SK-N-SH (cell line): ENCODE data around the gene MRPL40. TPM values are rescaled to one million over a fixed set of nuclear protein-coding genes. Genes with fewer than 3 reads are reported as not detected.

Experiments used
- CTCF ChIA-PET: fragments of 300-600, 350-600 bp; formaldehyde crosslinking; extraction: SDS; loops from one replicate; lab custom pipeline; 2021; lab: Yijun Ruan, JAX
- POLR2A ChIA-PET: fragments of 350-600 bp; sonication (Branson Sonifier 250); formaldehyde crosslinking; extraction: SDS; loops from one replicate; lab custom pipeline; 2020; ENCODE audit warnings: antibody characterized with exemption, inconsistent platforms; lab: Yijun Ruan, JAX
- DNase-seq: peaks from one replicate; pipeline ENCODE4 v3.0.0; 2012
- H2AFZ ChIP-seq: fragments of 200-600 bp; sonication (generic); 2 replicates; pipeline ENCODE4 v1.8.1; 2016; ENCODE audit warnings: antibody characterized with exemption, mild to moderate bottlenecking, low read depth
- H3F3A ChIP-seq: fragments of 200-600 bp; sonication (generic); replicated peaks from 2 replicates; pipeline ENCODE3; 2016; ENCODE audit warnings: antibody characterized with exemption, mild to moderate bottlenecking; ENCODE audit not compliant: insufficient read depth
- H3K27ac ChIP-seq, 2 experiments: fragments of 200-500 bp in 1 of 2; fragments of 200-600 bp in 1 of 2; sonication (Bioruptor generic) in 1 of 2; sonication (generic), shearing (Covaris generic) in 1 of 2; 2 replicates each; pipeline versions ENCODE4 v1.5.1 to v1.6.1; 2014 to 2016; ENCODE audit warnings: low read depth in 2 of 2, inconsistent platforms in 1 of 2, low read length in 1 of 2, mild to moderate bottlenecking in 1 of 2, mixed read lengths in 1 of 2
- H3K27me3 ChIP-seq: fragments of 200-600 bp; sonication (generic), shearing (Covaris generic); 2 replicates; pipeline ENCODE4 v1.6.1; 2016; ENCODE audit warnings: mixed run types; ENCODE audit not compliant: insufficient read depth
- H3K36me3 ChIP-seq, 2 experiments: fragments of 200-500 bp in 1 of 2; fragments of 200-600 bp in 1 of 2; sonication (Bioruptor generic) in 1 of 2; sonication (generic) in 1 of 2; replicated peaks in 1 of 2; 2 replicates each; pipeline versions ENCODE3 to v1.5.1; 2014 to 2016; ENCODE audit warnings: low read length in 1 of 2, mild to moderate bottlenecking in 1 of 2; ENCODE audit not compliant: insufficient read depth in 2 of 2, control insufficient read depth in 1 of 2
- H3K4me1 ChIP-seq, 2 experiments: fragments of 200-500 bp in 1 of 2; fragments of 200-600 bp in 1 of 2; sonication (Bioruptor generic) in 1 of 2; sonication (generic), shearing (Covaris generic) in 1 of 2; 2 replicates each; pipeline versions ENCODE4 v1.5.1 to v1.6.1; 2014 to 2016; ENCODE audit warnings: low read depth in 1 of 2, low read length in 1 of 2, mixed run types in 1 of 2; ENCODE audit not compliant: insufficient read depth in 2 of 2, control insufficient read depth in 1 of 2
- H3K4me2 ChIP-seq: fragments of 200-600 bp; sonication (generic), shearing (Covaris generic); 2 replicates; pipeline ENCODE4 v1.6.1; 2017; ENCODE audit warnings: mixed run types
- H3K4me3 ChIP-seq, 2 experiments: fragments of 200-500 bp in 1 of 2; fragments of 200-600 bp in 1 of 2; sonication (Bioruptor generic) in 1 of 2; sonication (generic), shearing (Covaris generic) in 1 of 2; 2 replicates each; pipeline versions ENCODE4 v1.5.1 to v1.8.1; 2014 to 2016; ENCODE audit warnings: low read depth in 2 of 2, inconsistent platforms in 1 of 2, low read length in 1 of 2, mild to moderate bottlenecking in 1 of 2, mixed read lengths in 1 of 2, moderate library complexity in 1 of 2
- H3K79me2 ChIP-seq: fragments of 200-600 bp; sonication (generic); 2 replicates; pipeline ENCODE4 v1.8.1; 2017; ENCODE audit warnings: mild to moderate bottlenecking; ENCODE audit not compliant: insufficient read depth
- H3K9ac ChIP-seq: fragments of 200-600 bp; sonication (generic); 2 replicates; pipeline ENCODE4 v1.6.1; 2017; ENCODE audit warnings: mixed run types
- H3K9me2 ChIP-seq: fragments of 200-600 bp; sonication (generic); 2 replicates; pipeline ENCODE4 v1.6.1; 2017; ENCODE audit warnings: mixed run types
- H3K9me3 ChIP-seq: fragments of 200-600 bp; sonication (generic); 2 replicates; pipeline ENCODE4 v1.6.1; 2017; ENCODE audit warnings: mixed run types, mild to moderate bottlenecking, moderate library complexity
- H4K20me1 ChIP-seq: fragments of 200-600 bp; sonication (generic); 2 replicates; pipeline ENCODE4 v1.6.1; 2017; ENCODE audit warnings: mild to moderate bottlenecking, mixed run types; ENCODE audit not compliant: insufficient read depth
- EP300 ChIP-seq, 2 experiments: IDR thresholded peaks; 2 replicates each; pipeline versions ENCODE4 v1.4.0 to v1.6.1; 2012; ENCODE audit warnings: borderline replicate concordance in 1 of 2, low read depth in 1 of 2, low read length in 1 of 2
- EZH2phosphoT487 ChIP-seq: fragments of 200-600 bp; sonication (generic); IDR thresholded peaks from 2 replicates; pipeline ENCODE4 v1.6.1; 2017; ENCODE audit warnings: low read depth, mixed run types, mild to moderate bottlenecking, antibody characterized with exemption, moderate library complexity, borderline replicate concordance
- FOXJ3 ChIP-seq: sonication (generic); formaldehyde crosslinking; IDR thresholded peaks from 2 replicates; pipeline ENCODE4 v1.5.1; 2020; ENCODE audit warnings: mild to moderate bottlenecking, missing genetic modification reagents
- GATA2 ChIP-seq: sonication (generic); formaldehyde crosslinking; IDR thresholded peaks from 2 replicates; pipeline ENCODE4 v1.5.0; 2020; ENCODE audit warnings: mild to moderate bottlenecking, missing genetic modification reagents
- JUND ChIP-seq: IDR thresholded peaks from 2 replicates; pipeline ENCODE4 v1.4.0; 2012
- NFIC ChIP-seq: IDR thresholded peaks from 2 replicates; pipeline ENCODE4 v1.4.0; 2012; ENCODE audit warnings: borderline replicate concordance
- POLR2AphosphoS5 ChIP-seq: IDR thresholded peaks from 2 replicates; pipeline ENCODE4 v1.6.1; 2012; ENCODE audit warnings: low read depth, low read length
- RAD21 ChIP-seq: IDR thresholded peaks from 2 replicates; pipeline ENCODE4 v1.6.1; 2012; ENCODE audit warnings: mild to moderate bottlenecking, low read length
- RFX5 ChIP-seq: IDR thresholded peaks from 2 replicates; pipeline ENCODE4 v1.6.1; 2012; ENCODE audit warnings: mild to moderate bottlenecking, improper control_type of control experiment, low read length
- SIN3A ChIP-seq: IDR thresholded peaks from 2 replicates; pipeline ENCODE4 v1.6.1; 2012; ENCODE audit warnings: low read depth, mild to moderate bottlenecking, low read length, moderate library complexity, borderline replicate concordance
- SMC3 ChIP-seq: IDR thresholded peaks from 2 replicates; pipeline ENCODE4 v1.6.1; 2012; ENCODE audit warnings: low read depth, low read length, improper control_type of control experiment
- TAF1 ChIP-seq: IDR thresholded peaks from 2 replicates; pipeline ENCODE4 v1.6.1; 2012; ENCODE audit warnings: low read depth, mild to moderate bottlenecking, low read length, moderate library complexity, borderline replicate concordance
- TEAD4 ChIP-seq: IDR thresholded peaks from 2 replicates; pipeline ENCODE4 v1.4.0; 2012; ENCODE audit warnings: mild to moderate bottlenecking, borderline replicate concordance; ENCODE audit not compliant: insufficient read depth
- YY1 ChIP-seq: IDR thresholded peaks from 2 replicates; pipeline ENCODE4 v1.4.0; 2012; ENCODE audit warnings: low read depth, mild to moderate bottlenecking
- WGBS: methylation state at CpG from one replicate; pipeline ENCODE4 v1.1.6; 2017; ENCODE audit warnings: low lambda C conversion rate; 5-methylcytosine and 5-hydroxymethylcytosine counted together
- polyA plus RNA-seq, 3 experiments: library from polyadenylated mRNA; depleted of rRNA; stranded (reverse); fragments of >200 nt; gene quantifications; 2 replicates each; pipeline ENCODE4 v1.2.3, GENCODE V29; 2012
- TF ChIP-seq, protein P1 (sequence below): IDR thresholded peaks from 2 replicates; pipeline ENCODE4; 2012
- TF ChIP-seq, protein P2 (sequence below): IDR thresholded peaks from 2 replicates; pipeline ENCODE4 v1.4.0; 2012; ENCODE audit warnings: low read depth, borderline replicate concordance
- TF ChIP-seq, protein P3 (sequence below): IDR thresholded peaks from 2 replicates; pipeline ENCODE4 v1.6.1; 2012; ENCODE audit warnings: mild to moderate bottlenecking, low read depth, low read length, moderate library complexity

The MRPL40 gene
- polyA plus RNA-seq, 1 of the 3 experiments (the other 2 are of a cell fraction), result 34.9 TPM

DNA sequence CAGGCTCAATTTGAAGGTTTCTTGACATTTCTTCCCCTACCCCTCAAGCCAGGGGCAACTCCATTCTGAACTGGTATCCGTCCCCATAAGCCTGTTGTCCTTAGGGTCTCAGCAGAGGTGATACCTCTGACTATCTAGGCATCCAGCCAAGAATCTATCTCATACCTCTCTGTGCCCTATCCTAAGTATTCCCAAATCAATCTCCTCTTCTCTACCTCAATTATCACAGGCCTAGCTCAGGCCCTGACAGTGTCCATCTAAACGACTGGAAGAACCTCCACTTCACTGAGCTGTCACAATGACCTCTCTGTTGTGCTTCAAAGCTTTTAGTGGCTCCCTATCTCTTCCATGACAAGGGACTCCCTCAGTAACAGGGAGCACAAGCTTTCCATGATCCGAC lies 27.7 kb upstream of the MRPL40 start:
- H2AFZ ChIP-seq, result no peak overlapping the region
- H4K20me1 ChIP-seq, result no peaks in the 10 kb centered on the region
- peaks cover 0 to 28% of the 10 kb centered on the region in 2 experiments; a peak in 2 of 4 replicates for H3K4me1 ChIP-seq
- no peaks in the 10 kb centered on the region for H3K79me2 ChIP-seq
- H3K9me2 ChIP-seq, result no peaks in the 10 kb centered on the region
- no peak overlapping the region for H3K4me2 ChIP-seq
- no peak overlapping the region for H3K27ac ChIP-seq
- H3K4me3 ChIP-seq, result no peak overlapping the region
- H3K27me3 ChIP-seq, result no peaks in the 10 kb centered on the region
- H3K9me3 ChIP-seq, result no peaks in the 10 kb centered on the region
- TF ChIP-seq, protein P1, sequence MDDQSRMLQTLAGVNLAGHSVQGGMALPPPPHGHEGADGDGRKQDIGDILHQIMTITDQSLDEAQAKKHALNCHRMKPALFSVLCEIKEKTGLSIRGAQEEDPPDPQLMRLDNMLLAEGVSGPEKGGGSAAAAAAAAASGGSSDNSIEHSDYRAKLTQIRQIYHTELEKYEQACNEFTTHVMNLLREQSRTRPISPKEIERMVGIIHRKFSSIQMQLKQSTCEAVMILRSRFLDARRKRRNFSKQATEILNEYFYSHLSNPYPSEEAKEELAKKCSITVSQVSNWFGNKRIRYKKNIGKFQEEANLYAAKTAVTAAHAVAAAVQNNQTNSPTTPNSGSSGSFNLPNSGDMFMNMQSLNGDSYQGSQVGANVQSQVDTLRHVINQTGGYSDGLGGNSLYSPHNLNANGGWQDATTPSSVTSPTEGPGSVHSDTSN, result no peak
- TF ChIP-seq EZH2phosphoT487 (no peak), RAD21 (no peak), POLR2AphosphoS5 (no peak), FOXJ3 (CRISPR knock-in tag) (no peak), SMC3 (no peak), JUND (no peak), GATA2 (CRISPR knock-in tag) (no peak), TAF1 (no peak), TEAD4 (no peak), EP300 (IDR thresholded peaks at IDR 0.05; ENCODE audit: borderline replicate concordance in 1 of 2, low read depth in 1 of 2, low read length in 1 of 2) (no peak), NFIC (no peak), YY1 (no peak), RFX5 (no peak), SIN3A (no peak)
- TF ChIP-seq, protein P2, sequence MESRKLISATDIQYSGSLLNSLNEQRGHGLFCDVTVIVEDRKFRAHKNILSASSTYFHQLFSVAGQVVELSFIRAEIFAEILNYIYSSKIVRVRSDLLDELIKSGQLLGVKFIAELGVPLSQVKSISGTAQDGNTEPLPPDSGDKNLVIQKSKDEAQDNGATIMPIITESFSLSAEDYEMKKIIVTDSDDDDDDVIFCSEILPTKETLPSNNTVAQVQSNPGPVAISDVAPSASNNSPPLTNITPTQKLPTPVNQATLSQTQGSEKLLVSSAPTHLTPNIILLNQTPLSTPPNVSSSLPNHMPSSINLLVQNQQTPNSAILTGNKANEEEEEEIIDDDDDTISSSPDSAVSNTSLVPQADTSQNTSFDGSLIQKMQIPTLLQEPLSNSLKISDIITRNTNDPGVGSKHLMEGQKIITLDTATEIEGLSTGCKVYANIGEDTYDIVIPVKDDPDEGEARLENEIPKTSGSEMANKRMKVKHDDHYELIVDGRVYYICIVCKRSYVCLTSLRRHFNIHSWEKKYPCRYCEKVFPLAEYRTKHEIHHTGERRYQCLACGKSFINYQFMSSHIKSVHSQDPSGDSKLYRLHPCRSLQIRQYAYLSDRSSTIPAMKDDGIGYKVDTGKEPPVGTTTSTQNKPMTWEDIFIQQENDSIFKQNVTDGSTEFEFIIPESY, result no peak
- TF ChIP-seq, protein P3, sequence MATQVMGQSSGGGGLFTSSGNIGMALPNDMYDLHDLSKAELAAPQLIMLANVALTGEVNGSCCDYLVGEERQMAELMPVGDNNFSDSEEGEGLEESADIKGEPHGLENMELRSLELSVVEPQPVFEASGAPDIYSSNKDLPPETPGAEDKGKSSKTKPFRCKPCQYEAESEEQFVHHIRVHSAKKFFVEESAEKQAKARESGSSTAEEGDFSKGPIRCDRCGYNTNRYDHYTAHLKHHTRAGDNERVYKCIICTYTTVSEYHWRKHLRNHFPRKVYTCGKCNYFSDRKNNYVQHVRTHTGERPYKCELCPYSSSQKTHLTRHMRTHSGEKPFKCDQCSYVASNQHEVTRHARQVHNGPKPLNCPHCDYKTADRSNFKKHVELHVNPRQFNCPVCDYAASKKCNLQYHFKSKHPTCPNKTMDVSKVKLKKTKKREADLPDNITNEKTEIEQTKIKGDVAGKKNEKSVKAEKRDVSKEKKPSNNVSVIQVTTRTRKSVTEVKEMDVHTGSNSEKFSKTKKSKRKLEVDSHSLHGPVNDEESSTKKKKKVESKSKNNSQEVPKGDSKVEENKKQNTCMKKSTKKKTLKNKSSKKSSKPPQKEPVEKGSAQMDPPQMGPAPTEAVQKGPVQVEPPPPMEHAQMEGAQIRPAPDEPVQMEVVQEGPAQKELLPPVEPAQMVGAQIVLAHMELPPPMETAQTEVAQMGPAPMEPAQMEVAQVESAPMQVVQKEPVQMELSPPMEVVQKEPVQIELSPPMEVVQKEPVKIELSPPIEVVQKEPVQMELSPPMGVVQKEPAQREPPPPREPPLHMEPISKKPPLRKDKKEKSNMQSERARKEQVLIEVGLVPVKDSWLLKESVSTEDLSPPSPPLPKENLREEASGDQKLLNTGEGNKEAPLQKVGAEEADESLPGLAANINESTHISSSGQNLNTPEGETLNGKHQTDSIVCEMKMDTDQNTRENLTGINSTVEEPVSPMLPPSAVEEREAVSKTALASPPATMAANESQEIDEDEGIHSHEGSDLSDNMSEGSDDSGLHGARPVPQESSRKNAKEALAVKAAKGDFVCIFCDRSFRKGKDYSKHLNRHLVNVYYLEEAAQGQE, result no peak
- ChIA-PET CTCF (interaction anchor here (1.3 kb wide), 1 partner anchor 9 kb away, joined by 4 read pairs; no protein-coding TSS in a partner anchor), POLR2A (no interaction called here)
- H3K36me3 ChIP-seq, result peaks cover 25 to 43% of the 10 kb centered on the region in 2 experiments
- 98% methylated on average over 3 of the region's 3 CpGs for WGBS
- H3F3A ChIP-seq, result peaks cover 4% of the 10 kb centered on the region
- no peak for DNase-seq
- no peak overlapping the region for H3K9ac ChIP-seq
